Neuronal stem cell (in vitro differentiated cells): Measurements from ENCODE around the gene RAB37.

Source experiments
- DNase-seq: peaks from one replicate; pipeline ENCODE4 v3.0.0-alpha.2; 2013; ENCODE audit warnings: low spot score
- H2AFZ ChIP-seq: one replicate; pipeline ENCODE4 v1.6.1; 2013; ENCODE audit warnings: mild to moderate bottlenecking, low read length, inconsistent platforms
- H2AK5ac ChIP-seq: 2 replicates; pipeline ENCODE4 v1.6.1; 2013; ENCODE audit warnings: low read depth, mild to moderate bottlenecking, inconsistent platforms, low read length, moderate library complexity, mixed read lengths
- H2BK120ac ChIP-seq: 2 replicates; pipeline ENCODE4 v1.6.1; 2013; ENCODE audit warnings: low read depth, mild to moderate bottlenecking, inconsistent platforms, low read length, moderate library complexity, mixed read lengths
- H2BK12ac ChIP-seq: one replicate; pipeline ENCODE4 v1.6.1; 2013; ENCODE audit warnings: low read length, inconsistent platforms
- H2BK15ac ChIP-seq: 2 replicates; pipeline ENCODE4 v1.6.1; 2013; ENCODE audit warnings: mild to moderate bottlenecking, low read length, inconsistent platforms, mixed read lengths
- H2BK5ac ChIP-seq: one replicate; pipeline ENCODE4 v1.6.1; 2013; ENCODE audit warnings: inconsistent platforms, mild to moderate bottlenecking, low read length, moderate library complexity
- H3K14ac ChIP-seq: one replicate; pipeline ENCODE4 v1.6.1; 2013; ENCODE audit warnings: low read length, inconsistent platforms
- H3K18ac ChIP-seq: 2 replicates; pipeline ENCODE4 v1.6.1; 2013; ENCODE audit warnings: low read length, inconsistent platforms
- H3K23ac ChIP-seq: 2 replicates; pipeline ENCODE4 v1.6.1; 2013; ENCODE audit warnings: low read depth, mild to moderate bottlenecking, mixed read lengths, low read length, inconsistent platforms; ENCODE audit not compliant: poor library complexity
- H3K27ac ChIP-seq: replicated peaks from 3 replicates; pipeline ENCODE4 v1.5.1; 2013; ENCODE audit warnings: low read length, inconsistent platforms
- H3K27me3 ChIP-seq, 3 experiments: 2 replicates each; pipeline ENCODE4 v1.6.1; 2013; ENCODE audit warnings: low read length in 3 of 3, mild to moderate bottlenecking in 2 of 3, inconsistent platforms in 1 of 3, low read depth in 1 of 3, mixed read lengths in 1 of 3, moderate library complexity in 1 of 3; ENCODE audit not compliant: control insufficient read depth in 3 of 3, insufficient read depth in 3 of 3
- H3K36me3 ChIP-seq, 2 donors: replicated peaks in 1 of 2; 2 replicates each; pipeline ENCODE4 v1.6.1; 2013; ENCODE audit warnings: low read length in 2 of 2; ENCODE audit not compliant: control insufficient read depth in 2 of 2, insufficient read depth in 2 of 2
- H3K4ac ChIP-seq: 2 replicates; pipeline ENCODE4 v1.6.1; 2013; ENCODE audit warnings: inconsistent platforms, mild to moderate bottlenecking, low read length, moderate library complexity
- H3K4me1 ChIP-seq, 2 donors: 1 replicate in 1 of 2; 2 replicates in 1 of 2; pipeline ENCODE4 v1.6.1; 2013; ENCODE audit warnings: low read length in 2 of 2, low read depth in 1 of 2; ENCODE audit not compliant: control insufficient read depth in 2 of 2, insufficient read depth in 1 of 2
- H3K4me2 ChIP-seq: one replicate; pipeline ENCODE4 v1.6.1; 2013; ENCODE audit warnings: mild to moderate bottlenecking, low read length, inconsistent platforms; ENCODE audit not compliant: insufficient read depth, poor library complexity, severe bottlenecking
- H3K4me3 ChIP-seq, 2 donors: 2 replicates each; pipeline ENCODE4 v1.5.1; 2013; ENCODE audit warnings: low read length in 2 of 2, mild to moderate bottlenecking in 2 of 2, inconsistent platforms in 1 of 2, moderate library complexity in 1 of 2
- H3K79me1 ChIP-seq: one replicate; pipeline ENCODE4 v1.6.1; 2013; ENCODE audit warnings: low read depth, mild to moderate bottlenecking, inconsistent platforms, low read length, moderate library complexity
- H3K9ac ChIP-seq: one replicate; pipeline ENCODE4 v1.6.1; 2013; ENCODE audit warnings: mild to moderate bottlenecking, low read depth, low read length, inconsistent platforms; ENCODE audit not compliant: poor library complexity
- H3K9me3 ChIP-seq, 2 donors: replicated peaks in 1 of 2; 2 replicates each; pipeline versions ENCODE3 to v1.6.1; 2013; ENCODE audit warnings: low read length in 2 of 2, mild to moderate bottlenecking in 2 of 2, inconsistent platforms in 1 of 2, low read depth in 1 of 2, mixed read lengths in 1 of 2, moderate library complexity in 1 of 2; ENCODE audit not compliant: control insufficient read depth in 2 of 2, insufficient read depth in 1 of 2
- H4K8ac ChIP-seq: one replicate; pipeline ENCODE4 v1.6.1; 2013; ENCODE audit warnings: low read depth, mild to moderate bottlenecking, inconsistent platforms, low read length, moderate library complexity
- H4K91ac ChIP-seq: one replicate; pipeline ENCODE4 v1.6.1; 2013; ENCODE audit warnings: low read length, low read depth, mild to moderate bottlenecking, inconsistent platforms; ENCODE audit not compliant: poor library complexity
- WGBS, 2 donors: extraction: QIAGEN DNeasy Blood & Tissue Kit; methylation state at CpG; one replicate each; pipeline ENCODE4 v1.1.7; 2013; ENCODE audit warnings: missing lambda C conversion rate in 2 of 2, mixed read lengths in 1 of 2; ENCODE audit not compliant: insufficient read length in 2 of 2, insufficient replicate concordance in 1 of 2; ENCODE audit errors: extremely low coverage in 2 of 2; 5-methylcytosine and 5-hydroxymethylcytosine counted together

RAB37 gene

GRCh38 chr17:74750039-74750326, 12.9 kb downstream of the RAB37 start:
- Histone ChIP-seq H2BK15ac (no peak overlapping the region), H3K9me3 (no peaks in the 10 kb centered on the region), H2AFZ (no peak overlapping the region), H3K4me1 (peaks cover 36 to 41% of the 10 kb centered on the region in 2 donors), H3K4me2 (peak overlapping the region; percentile 89), H3K23ac (peak overlapping the region; percentile 49), H3K9ac (peak overlapping the region; percentile 98), H2BK120ac (no peak overlapping the region), H4K8ac (no peak overlapping the region), H3K4me3 (peak overlapping the region; percentile 85 to 95), H3K4ac (no peak overlapping the region), H3K79me1 (peaks cover 17% of the 10 kb centered on the region), H3K27me3 (no peaks in the 10 kb centered on the region), H3K14ac (no peak overlapping the region), H2BK12ac (no peak overlapping the region), H3K18ac (no peak overlapping the region), H2BK5ac (no peak overlapping the region), H2AK5ac (peak overlapping the region; percentile 51), H4K91ac (no peak overlapping the region), H3K36me3 (peaks cover 0 to 25% of the 10 kb centered on the region in 2 donors), H3K27ac (no peak overlapping the region)
- no peak for DNase-seq
- WGBS, 2 donors, result no CpG with 5 or more reads among the region's 6 CpGs

GRCh38 chr17:74750327-74751069, 13.4 kb downstream of the RAB37 start:
- no peak for DNase-seq
- H3K4me2 ChIP-seq, result peak overlapping the region; percentile 89
- no peak overlapping the region for H2BK12ac ChIP-seq
- peaks cover 34 to 36% of the 10 kb centered on the region in 2 donors for H3K4me1 ChIP-seq
- H2BK15ac ChIP-seq, result no peak overlapping the region
- H3K4ac ChIP-seq, result no peak overlapping the region
- H3K27ac ChIP-seq, result no peak overlapping the region
- H3K9ac ChIP-seq, result no peak overlapping the region
- no peak overlapping the region for H4K8ac ChIP-seq
- no peak overlapping the region for H3K18ac ChIP-seq
- WGBS, 2 donors, result no CpG with 5 or more reads among the region's 13 CpGs
- no peak overlapping the region for H2AFZ ChIP-seq
- no peak overlapping the region for H4K91ac ChIP-seq
- no peaks in the 10 kb centered on the region for H3K27me3 ChIP-seq
- H3K4me3 ChIP-seq, result peak overlapping the region; percentile 85 to 95
- peaks cover 0 to 29% of the 10 kb centered on the region in 2 donors for H3K36me3 ChIP-seq
- H3K79me1 ChIP-seq, result peaks cover 19% of the 10 kb centered on the region
- H2AK5ac ChIP-seq, result peak overlapping the region; percentile 51
- H2BK120ac ChIP-seq, result no peak overlapping the region
- H3K9me3 ChIP-seq, result no peaks in the 10 kb centered on the region
- no peak overlapping the region for H2BK5ac ChIP-seq
- peak overlapping the region; percentile 60 for H3K14ac ChIP-seq
- peak overlapping the region; percentile 49 for H3K23ac ChIP-seq

- Histone ChIP-seq H3K4ac (no peak overlapping the region), H3K9ac (no peak overlapping the region), H3K4me2 (no peak overlapping the region), H3K4me1 (peaks cover 20 to 23% of the 10 kb centered on the region in 2 donors), H3K4me3 (no peak overlapping the region), H3K14ac (no peak overlapping the region), H3K27ac (no peak overlapping the region), H2BK5ac (no peak overlapping the region), H3K27me3 (no peaks in the 10 kb centered on the region), H3K18ac (no peak overlapping the region), H2BK120ac (no peak overlapping the region), H3K36me3 (peaks cover 0 to 29% of the 10 kb centered on the region in 2 donors), H4K91ac (no peak overlapping the region), H4K8ac (no peak overlapping the region), H2AK5ac (no peak overlapping the region), H2AFZ (no peak overlapping the region), H3K79me1 (peaks cover 21% of the 10 kb centered on the region), H2BK15ac (no peak overlapping the region), H3K9me3 (no peaks in the 10 kb centered on the region), H2BK12ac (no peak overlapping the region), H3K23ac (no peak overlapping the region)
- 100% methylated on average over 1 of the region's 9 CpGs; no CpG with 5 or more reads in 1 of the 2 donors for WGBS, 2 donors
- no peak for DNase-seq
Observed at GRCh38 chr17:74752415-74752814, 15.4 kb downstream of the RAB37 start.

- peaks cover 22% of the 10 kb centered on the region for H3K79me1 ChIP-seq
- no peak overlapping the region for H3K4ac ChIP-seq
- no peak overlapping the region for H4K8ac ChIP-seq
- H2AK5ac ChIP-seq, result no peak overlapping the region
- no CpG with 5 or more reads among the region's 7 CpGs for WGBS, 2 donors
- H3K18ac ChIP-seq, result no peak overlapping the region
- no peak for DNase-seq
- H3K9ac ChIP-seq, result no peak overlapping the region
- no peak overlapping the region for H3K4me3 ChIP-seq
- no peak overlapping the region for H3K23ac ChIP-seq
- H3K14ac ChIP-seq, result no peak overlapping the region
- no peak overlapping the region for H2BK12ac ChIP-seq
- no peaks in the 10 kb centered on the region for H3K27me3 ChIP-seq
- peaks cover 0 to 29% of the 10 kb centered on the region in 2 donors for H3K36me3 ChIP-seq
- H2BK5ac ChIP-seq, result no peak overlapping the region
- no peak overlapping the region for H3K27ac ChIP-seq
- H2BK15ac ChIP-seq, result no peak overlapping the region
- no peaks in the 10 kb centered on the region for H3K9me3 ChIP-seq
- no peak overlapping the region for H2BK120ac ChIP-seq
- H3K4me1 ChIP-seq, result peaks cover 15 to 23% of the 10 kb centered on the region in 2 donors
- no peak overlapping the region for H4K91ac ChIP-seq
- no peak overlapping the region for H3K4me2 ChIP-seq
- H2AFZ ChIP-seq, result no peak overlapping the region
Observed at GRCh38 chr17:74752822-74753401, 15.9 kb downstream of the RAB37 start.
